Loucy (cell line): ENCODE results near the gene PRDM4.

Experiments used
- H2AFZ ChIP-seq: fragments of 200-600 bp; sonication (generic); 2 replicates; pipeline ENCODE4 v1.6.0; 2016; ENCODE audit warnings: antibody characterized with exemption, mild to moderate bottlenecking, low read length, moderate library complexity
- H3F3A ChIP-seq: fragments of 200-600 bp; 2 replicates; pipeline ENCODE4 v1.6.0; 2016; ENCODE audit warnings: antibody characterized with exemption, low read depth, mild to moderate bottlenecking
- H3K27me3 ChIP-seq: fragments of 200-600 bp; sonication (generic); 2 replicates; pipeline ENCODE4 v1.6.1; 2014; ENCODE audit warnings: low read length, mild to moderate bottlenecking; ENCODE audit not compliant: insufficient read depth, poor library complexity, severe bottlenecking
- H3K36me3 ChIP-seq: fragments of 200-600 bp; sonication (generic); 2 replicates; pipeline ENCODE4 v1.6.1; 2016; ENCODE audit warnings: low read length; ENCODE audit not compliant: insufficient read depth
- H3K4me1 ChIP-seq: fragments of 200-600 bp; sonication (generic); 2 replicates; pipeline ENCODE4 v1.5.1; 2014; ENCODE audit warnings: low read length, mild to moderate bottlenecking; ENCODE audit not compliant: insufficient read depth, poor library complexity, severe bottlenecking
- H3K4me2 ChIP-seq: fragments of 200-600 bp; sonication (generic); 2 replicates; pipeline ENCODE4 v1.6.0; 2014; ENCODE audit warnings: antibody characterized with exemption, low read length, low read depth, mild to moderate bottlenecking; ENCODE audit not compliant: poor library complexity, severe bottlenecking
- H3K4me3 ChIP-seq: fragments of 200-600 bp; sonication (generic); 2 replicates; pipeline ENCODE4 v1.5.1; 2014; ENCODE audit warnings: low read length, mild to moderate bottlenecking, mixed read lengths; ENCODE audit not compliant: poor library complexity, severe bottlenecking
- H3K79me2 ChIP-seq: fragments of 200-600 bp; sonication (generic); 2 replicates; pipeline ENCODE4 v1.6.1; 2014; ENCODE audit warnings: low read length; ENCODE audit not compliant: insufficient read depth
- H3K9ac ChIP-seq: fragments of 200-600 bp; sonication (generic); 2 replicates; pipeline ENCODE4 v1.6.0; 2014; ENCODE audit warnings: mild to moderate bottlenecking, low read depth, low read length, moderate library complexity; ENCODE audit not compliant: poor library complexity, severe bottlenecking
- H3K9me2 ChIP-seq: fragments of 200-600 bp; sonication (generic); replicated peaks from 2 replicates; pipeline ENCODE4 v1.6.1; 2016; ENCODE audit warnings: low read depth, low read length, mixed read lengths
- H3K9me3 ChIP-seq: fragments of 200-600 bp; sonication (generic); 2 replicates; pipeline ENCODE4 v1.6.1; 2014; ENCODE audit warnings: mild to moderate bottlenecking, antibody characterized with exemption, low read length, low read depth; ENCODE audit not compliant: insufficient read depth
- H4K20me1 ChIP-seq: fragments of 200-600 bp; sonication (generic); 2 replicates; pipeline ENCODE4 v1.6.0; 2014; ENCODE audit warnings: antibody characterized with exemption, low read length, mild to moderate bottlenecking; ENCODE audit not compliant: insufficient read depth, poor library complexity, severe bottlenecking
- EZH2phosphoT487 ChIP-seq: fragments of 200-600 bp; IDR thresholded peaks from 2 replicates; pipeline ENCODE4 v1.6.1; 2018; ENCODE audit warnings: antibody characterized with exemption, mild to moderate bottlenecking, moderate library complexity, borderline replicate concordance
- TF ChIP-seq, protein P1 (sequence below): fragments of 200-600 bp; sonication (generic); conservative IDR thresholded peaks from 2 replicates; pipeline ENCODE4 v1.5.1; 2014; ENCODE audit warnings: mild to moderate bottlenecking, antibody characterized with exemption, low read length

PRDM4 gene

GRCh38 chr12:107788281-107788680 lies 27.3 kb upstream of the PRDM4 start:
- no peak overlapping the region for H3K4me3 ChIP-seq
- H3K27me3 ChIP-seq = no peaks in the 10 kb centered on the region
- H3K9me2 ChIP-seq = no peaks in the 10 kb centered on the region
- H3F3A ChIP-seq = peaks cover 4% of the 10 kb centered on the region; the same call in 1 of the 2 replicates
- H3K4me2 ChIP-seq = no peak overlapping the region
- no peaks in the 10 kb centered on the region for H3K79me2 ChIP-seq
- H4K20me1 ChIP-seq = no peaks in the 10 kb centered on the region
- H2AFZ ChIP-seq = no peak overlapping the region
- TF ChIP-seq EZH2phosphoT487 = no peak
- TF ChIP-seq, protein P1, sequence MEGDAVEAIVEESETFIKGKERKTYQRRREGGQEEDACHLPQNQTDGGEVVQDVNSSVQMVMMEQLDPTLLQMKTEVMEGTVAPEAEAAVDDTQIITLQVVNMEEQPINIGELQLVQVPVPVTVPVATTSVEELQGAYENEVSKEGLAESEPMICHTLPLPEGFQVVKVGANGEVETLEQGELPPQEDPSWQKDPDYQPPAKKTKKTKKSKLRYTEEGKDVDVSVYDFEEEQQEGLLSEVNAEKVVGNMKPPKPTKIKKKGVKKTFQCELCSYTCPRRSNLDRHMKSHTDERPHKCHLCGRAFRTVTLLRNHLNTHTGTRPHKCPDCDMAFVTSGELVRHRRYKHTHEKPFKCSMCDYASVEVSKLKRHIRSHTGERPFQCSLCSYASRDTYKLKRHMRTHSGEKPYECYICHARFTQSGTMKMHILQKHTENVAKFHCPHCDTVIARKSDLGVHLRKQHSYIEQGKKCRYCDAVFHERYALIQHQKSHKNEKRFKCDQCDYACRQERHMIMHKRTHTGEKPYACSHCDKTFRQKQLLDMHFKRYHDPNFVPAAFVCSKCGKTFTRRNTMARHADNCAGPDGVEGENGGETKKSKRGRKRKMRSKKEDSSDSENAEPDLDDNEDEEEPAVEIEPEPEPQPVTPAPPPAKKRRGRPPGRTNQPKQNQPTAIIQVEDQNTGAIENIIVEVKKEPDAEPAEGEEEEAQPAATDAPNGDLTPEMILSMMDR = no peak
- H3K36me3 ChIP-seq = no peaks in the 10 kb centered on the region
- peaks cover 5% of the 10 kb centered on the region; the same call in 1 of the 2 replicates for H3K9me3 ChIP-seq
- H3K9ac ChIP-seq = no peak overlapping the region
- peaks cover 28% of the 10 kb centered on the region for H3K4me1 ChIP-seq

DNA sequence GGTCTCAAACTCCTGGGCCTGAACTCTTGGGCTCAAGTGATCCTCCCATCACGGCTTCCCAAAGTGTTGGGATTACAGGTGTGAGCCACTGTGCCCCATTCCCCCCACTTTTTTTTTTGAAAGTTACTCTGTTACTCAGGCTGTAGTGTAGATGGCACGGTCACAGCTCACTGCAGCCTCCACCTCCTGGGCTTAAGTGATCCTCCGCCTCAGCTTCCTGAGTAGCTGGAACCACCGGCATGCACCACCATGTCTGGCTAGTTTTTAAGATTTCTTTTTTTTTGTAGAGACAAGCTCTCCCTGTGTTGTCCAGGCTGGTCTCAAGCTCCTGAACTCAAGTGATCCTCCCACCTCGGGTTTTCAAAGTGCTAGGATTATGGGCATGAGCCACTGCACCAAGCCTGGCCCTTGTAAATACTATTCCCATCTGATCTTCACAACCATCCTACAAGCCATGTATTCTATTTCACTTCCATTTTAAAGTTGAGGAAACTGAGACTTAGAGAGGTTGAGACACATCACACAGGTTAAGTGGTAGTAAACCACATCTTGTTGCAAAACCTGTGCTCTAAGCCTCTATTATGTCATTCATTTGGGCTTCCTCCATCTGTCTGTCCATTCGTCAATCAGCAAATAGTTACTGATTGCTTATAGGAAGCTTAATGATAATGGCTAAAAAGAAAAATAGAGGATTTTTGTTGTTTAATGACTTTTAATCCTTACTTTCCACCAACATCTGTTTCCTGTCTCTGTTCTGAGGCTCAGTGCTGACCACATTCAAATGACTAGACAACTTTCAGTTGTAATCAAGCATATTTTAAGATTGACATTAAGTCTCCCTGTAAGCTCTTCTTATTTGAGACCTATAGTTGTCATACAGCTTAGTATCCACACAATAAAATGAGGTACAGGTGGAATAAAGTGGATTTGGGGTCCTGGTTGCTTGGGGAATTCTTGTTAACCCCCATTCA lies 22.8 kb upstream of the PRDM4 start:
- Histone ChIP-seq H3K4me3 (peak overlapping the region; percentile 38), H3K9me3 (no peaks in the 10 kb centered on the region), H3K79me2 (no peaks in the 10 kb centered on the region), H3K9me2 (no peaks in the 10 kb centered on the region), H3K4me1 (peaks cover 55% of the 10 kb centered on the region), H3K4me2 (peak overlapping the region; percentile 46), H3F3A (peaks cover 4% of the 10 kb centered on the region; the same call in 1 of the 2 replicates), H3K9ac (peak overlapping the region; percentile 24), H3K36me3 (no peaks in the 10 kb centered on the region), H2AFZ (no peak overlapping the region), H4K20me1 (no peaks in the 10 kb centered on the region), H3K27me3 (no peaks in the 10 kb centered on the region)
- TF ChIP-seq EZH2phosphoT487 = no peak
- TF ChIP-seq, protein P1 = no peak

- Histone ChIP-seq H3K36me3 (no peaks in the 10 kb centered on the region), H3K27me3 (no peaks in the 10 kb centered on the region), H2AFZ (no peak overlapping the region), H3K79me2 (peaks cover 7% of the 10 kb centered on the region), H4K20me1 (no peaks in the 10 kb centered on the region), H3K4me3 (no peak overlapping the region), H3K9me2 (no peaks in the 10 kb centered on the region), H3F3A (peaks cover 4% of the 10 kb centered on the region; the same call in 1 of the 2 replicates), H3K9ac (peak overlapping the region; percentile 9), H3K9me3 (no peaks in the 10 kb centered on the region), H3K4me1 (peaks cover 53% of the 10 kb centered on the region), H3K4me2 (no peak overlapping the region)
- TF ChIP-seq, protein P1 = no peak
- TF ChIP-seq EZH2phosphoT487 = no peak
Observed at GRCh38 chr12:107782067-107782466, 21.1 kb upstream of the PRDM4 start.
